Measurements from ENCODE around the gene FHIT.

FHIT gene

DNA sequence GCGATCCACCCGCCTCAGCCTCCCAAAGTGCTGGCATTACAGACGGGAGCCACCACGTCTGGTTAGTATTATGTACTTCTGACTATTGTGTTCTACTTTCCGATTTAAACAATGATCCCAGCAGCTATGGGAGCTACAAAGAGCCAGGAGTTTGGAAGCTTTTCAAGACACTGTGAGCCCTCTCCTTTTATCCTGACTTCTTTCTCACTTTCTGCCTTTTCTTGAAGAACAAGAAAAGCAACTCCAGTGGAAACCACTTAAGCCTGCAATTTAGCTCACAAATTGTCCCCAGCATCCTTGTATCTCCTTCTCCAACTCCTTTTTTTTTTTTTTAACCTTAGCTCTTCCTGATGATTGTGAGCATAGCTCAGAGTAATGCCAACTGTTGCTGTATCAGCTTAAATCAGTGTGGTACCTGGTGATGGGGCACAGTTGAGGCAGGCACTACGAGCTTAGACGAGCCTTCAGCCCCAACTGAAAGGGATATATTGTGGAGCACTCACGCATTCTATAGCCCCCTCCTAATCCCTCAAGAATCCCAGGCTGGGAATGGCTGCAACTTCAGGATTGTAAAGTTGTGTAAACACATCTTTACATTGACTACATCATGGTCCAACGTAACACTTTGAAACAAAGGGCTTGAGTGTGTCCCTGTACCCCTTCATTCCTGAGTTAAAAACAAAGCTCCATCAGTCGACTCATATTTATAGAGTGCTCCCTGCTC lies 677.0 kb downstream of the FHIT start:
- no peak overlapping the region for H3K4me3 ChIP-seq (ENCODE audit: low read depth, low read length)
- no peak for TF ChIP-seq CTCF (IDR thresholded peaks at IDR 0.05; ENCODE audit: low read depth, low read length)

- no peak for TF ChIP-seq CTCF (IDR thresholded peaks at IDR 0.05; ENCODE audit: low read depth, low read length)
- H3K4me3 ChIP-seq (ENCODE audit: low read depth, low read length), result no peak overlapping the region
These were observed 677.8 kb downstream of the FHIT start for GRCh38 chr3:60573494-60573893.

GRCh38 chr3:60571511-60571910 lies 679.7 kb downstream of the FHIT start:
- no peak overlapping the region for H3K4me3 ChIP-seq (ENCODE audit: low read depth, low read length)
- no peak for TF ChIP-seq CTCF (IDR thresholded peaks at IDR 0.05; ENCODE audit: low read depth, low read length)

DNA sequence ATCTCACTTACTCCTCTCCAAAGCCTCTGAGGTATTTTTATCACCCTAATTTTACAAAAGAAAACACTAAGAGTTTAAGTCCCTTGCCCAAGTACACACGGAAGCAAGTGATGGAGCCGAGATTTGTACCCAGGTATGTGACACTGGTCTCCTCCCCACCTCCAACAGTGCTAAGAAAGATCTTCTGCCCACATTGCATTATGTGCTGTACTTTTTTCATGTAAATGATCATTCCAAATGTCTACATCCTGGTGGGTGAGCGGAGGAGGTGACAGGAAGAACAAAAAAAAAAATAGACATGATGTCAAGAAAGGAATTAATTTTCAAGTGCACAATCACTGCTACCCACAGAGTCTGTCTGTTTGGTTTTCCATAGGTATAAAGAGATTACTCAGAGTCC lies 694.1 kb downstream of the FHIT start:
- no peak overlapping the region for H3K4me3 ChIP-seq (ENCODE audit: low read depth, low read length)
- no peak for TF ChIP-seq CTCF (IDR thresholded peaks at IDR 0.05; ENCODE audit: low read depth, low read length)

- H3K4me3 ChIP-seq (ENCODE audit: low read depth, low read length), result no peak overlapping the region
- TF ChIP-seq CTCF (IDR thresholded peaks at IDR 0.05; ENCODE audit: low read depth, low read length), result no peak
These were observed 695.4 kb downstream of the FHIT start for GRCh38 chr3:60555686-60556354.

- H3K4me3 ChIP-seq (ENCODE audit: low read depth, low read length), result no peak overlapping the region
- TF ChIP-seq CTCF (IDR thresholded peaks at IDR 0.05; ENCODE audit: low read depth, low read length), result no peak
These were observed 698.1 kb downstream of the FHIT start for GRCh38 chr3:60553144-60553543.

DNA sequence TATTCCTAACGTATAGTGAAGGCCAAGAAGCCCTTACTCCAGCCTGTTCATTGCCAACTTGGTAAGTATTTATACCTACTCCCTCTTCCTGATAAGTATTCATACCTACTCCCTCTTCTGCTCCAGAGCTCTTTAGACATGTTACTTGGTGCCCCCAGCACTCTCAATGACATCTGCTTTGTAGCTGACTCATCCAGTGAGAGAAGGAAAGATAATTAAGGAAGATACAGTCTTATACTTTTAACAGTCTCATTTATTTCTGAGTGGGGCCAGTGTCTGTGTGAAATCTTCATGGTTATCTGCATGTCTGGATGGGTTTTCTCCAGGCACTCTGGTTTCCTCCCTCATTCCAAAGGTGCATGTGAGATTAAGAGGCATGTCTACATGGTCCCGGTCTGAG lies 698.7 kb downstream of the FHIT start:
- TF ChIP-seq CTCF (IDR thresholded peaks at IDR 0.05; ENCODE audit: low read depth, low read length), result no peak
- H3K4me3 ChIP-seq (ENCODE audit: low read depth, low read length), result no peak overlapping the region
